ENCODE results near the gene MAP1B.

GRCh38 chr5:72206160-72206559 is 98.9 kb downstream of the MAP1B start:
- TF ChIP-seq CTCF (IDR thresholded peaks at IDR 0.05; ENCODE audit: low read length) = no peak
- TF ChIP-seq EZH2phosphoT487 (IDR thresholded peaks at IDR 0.05; ENCODE audit: low read length) = no peak
- TF ChIP-seq EZH2 (optimal IDR thresholded peaks at IDR 0.05; ENCODE audit: low read depth, low read length) = no peak

Measured in MM.1S (cell line).